HG02870 (cell line): ENCODE measurements around the gene GIMAP5.
"Not testable (repeated sequence)": the region's sequence is repeated elsewhere in the genome, so short reads cannot be mapped to it uniquely, and the experiment has no call there.

Experiments
- ATAC-seq: cut with Tn5 transposase; IDR thresholded peaks from one replicate; pipeline ENCODE4 v1.9.1; 2021; ENCODE audit warnings: mild to moderate bottlenecking, moderate library complexity; ENCODE audit not compliant: unreplicated experiment

GIMAP5 gene

GRCh38 chr7:150766334-150766709 lies 29.1 kb downstream of the GIMAP5 start:
- no peak for ATAC-seq

GRCh38 chr7:150769768-150770167 lies 32.5 kb downstream of the GIMAP5 start:
- no peak for ATAC-seq

- ATAC-seq = not testable (repeated sequence)
Measured at GRCh38 chr7:150774131-150774530, 36.9 kb downstream of the GIMAP5 start.

GRCh38 chr7:150778014-150778737 lies 41.0 kb downstream of the GIMAP5 start:
- ATAC-seq = no peak

- no peak for ATAC-seq
Measured at GRCh38 chr7:150778738-150779301, 41.6 kb downstream of the GIMAP5 start.

GRCh38 chr7:150780292-150780691 lies 43.1 kb downstream of the GIMAP5 start:
- no peak for ATAC-seq

- no peak for ATAC-seq
Measured at GRCh38 chr7:150781103-150781502, 43.9 kb downstream of the GIMAP5 start.

- ATAC-seq = no peak
Measured at GRCh38 chr7:150781961-150782360, 44.7 kb downstream of the GIMAP5 start.

GRCh38 chr7:150784120-150784736 lies 47.0 kb downstream of the GIMAP5 start:
- no peak for ATAC-seq

- no peak for ATAC-seq
Measured at GRCh38 chr7:150784954-150785353, 47.7 kb downstream of the GIMAP5 start.

- ATAC-seq = no peak
Measured at GRCh38 chr7:150787321-150788281, 50.4 kb downstream of the GIMAP5 start.

- no peak for ATAC-seq
Measured at GRCh38 chr7:150788474-150789269, 51.5 kb downstream of the GIMAP5 start.

- ATAC-seq = no peak
Measured at GRCh38 chr7:150790416-150791075, 53.3 kb downstream of the GIMAP5 start.

GRCh38 chr7:150791304-150791703 lies 54.1 kb downstream of the GIMAP5 start:
- no peak for ATAC-seq

- ATAC-seq = no peak
Measured at GRCh38 chr7:150791746-150792452, 54.7 kb downstream of the GIMAP5 start.
